HG03342 (cell line): ENCODE results near the gene RASSF5.
A peak's percentile ranks its signal among the peaks of the same experiment; 100 is the strongest.
"Not testable (repeated sequence)": the region's sequence is repeated elsewhere in the genome, so short reads cannot be mapped to it uniquely, and the experiment has no call there.

Source experiments
- ATAC-seq: cut with Tn5 transposase; IDR thresholded peaks from one replicate; pipeline ENCODE4 v1.9.1; 2021; ENCODE audit warnings: mild to moderate bottlenecking, moderate library complexity; ENCODE audit not compliant: unreplicated experiment

Gene RASSF5

DNA sequence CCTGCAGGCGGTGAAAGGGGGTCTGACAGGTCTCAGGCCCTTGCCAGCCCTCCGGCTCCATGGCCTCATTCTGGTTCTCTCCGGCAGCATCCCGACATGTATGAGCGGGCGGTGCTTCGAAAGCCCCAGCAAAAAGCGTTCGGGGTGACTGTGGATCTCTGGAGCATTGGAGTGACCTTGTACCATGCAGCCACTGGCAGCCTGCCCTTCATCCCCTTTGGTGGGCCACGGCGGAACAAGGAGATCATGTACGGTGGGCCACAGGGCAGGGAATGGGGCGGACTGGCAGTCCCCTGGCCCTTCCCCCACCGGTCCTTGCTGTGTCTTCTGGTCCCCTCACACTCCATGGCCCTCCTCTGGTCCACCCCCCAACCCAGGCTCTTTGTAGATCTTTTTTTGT is 30.7 kb upstream of the RASSF5 start:
- ATAC-seq: no peak

GRCh38 chr1:206477110-206477509 is 30.2 kb upstream of the RASSF5 start:
- no peak for ATAC-seq

- ATAC-seq: no peak
These were observed 29.6 kb upstream of the RASSF5 start for GRCh38 chr1:206477581-206478380.

- no peak for ATAC-seq
These were observed 28.6 kb upstream of the RASSF5 start for GRCh38 chr1:206478746-206479145.

DNA sequence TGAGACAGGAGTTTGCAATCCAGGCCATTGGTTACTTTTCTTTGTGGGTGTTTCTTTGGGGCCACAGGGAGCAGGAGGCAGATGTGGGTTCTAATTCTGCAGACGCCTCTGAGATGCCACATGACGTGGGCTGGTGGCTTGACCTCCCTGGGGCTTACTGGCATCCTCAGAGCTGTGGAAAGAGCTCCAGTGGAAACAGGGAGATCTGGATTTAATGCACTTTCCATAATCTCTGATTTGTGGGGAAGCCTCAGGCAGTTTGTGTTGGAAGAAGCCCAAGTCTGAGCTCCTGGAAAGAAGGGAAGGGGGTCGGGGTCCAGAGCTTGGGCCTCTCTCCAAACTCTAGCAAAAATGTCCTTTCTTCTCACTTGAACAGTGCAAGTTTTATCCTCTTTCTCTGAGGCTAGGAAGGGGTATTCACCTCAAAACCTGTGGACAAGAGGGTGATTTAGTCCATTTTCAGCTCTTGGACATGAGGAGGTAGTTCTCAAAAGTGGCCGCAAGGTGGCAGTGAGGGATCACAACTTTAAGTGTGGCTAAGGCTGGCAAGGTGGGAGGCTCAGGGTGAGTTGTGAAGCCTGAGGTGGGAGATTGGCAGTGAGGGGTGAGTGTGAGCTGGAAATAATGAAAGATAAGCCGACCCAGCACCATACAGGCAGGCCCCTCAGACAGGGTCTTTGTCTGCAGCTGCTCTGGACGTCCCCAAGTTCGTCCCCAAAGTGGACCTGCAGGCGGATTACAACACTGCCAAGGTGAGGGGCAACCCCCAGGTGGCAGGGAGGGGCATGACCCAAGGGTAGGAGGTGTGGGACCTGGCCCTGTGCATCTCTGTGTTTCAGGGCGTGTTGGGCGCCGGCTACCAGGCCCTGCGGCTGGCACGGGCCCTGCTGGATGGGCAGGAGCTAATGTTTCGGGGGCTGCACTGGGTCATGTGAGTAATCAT is 27.9 kb upstream of the RASSF5 start:
- ATAC-seq: no peak

DNA sequence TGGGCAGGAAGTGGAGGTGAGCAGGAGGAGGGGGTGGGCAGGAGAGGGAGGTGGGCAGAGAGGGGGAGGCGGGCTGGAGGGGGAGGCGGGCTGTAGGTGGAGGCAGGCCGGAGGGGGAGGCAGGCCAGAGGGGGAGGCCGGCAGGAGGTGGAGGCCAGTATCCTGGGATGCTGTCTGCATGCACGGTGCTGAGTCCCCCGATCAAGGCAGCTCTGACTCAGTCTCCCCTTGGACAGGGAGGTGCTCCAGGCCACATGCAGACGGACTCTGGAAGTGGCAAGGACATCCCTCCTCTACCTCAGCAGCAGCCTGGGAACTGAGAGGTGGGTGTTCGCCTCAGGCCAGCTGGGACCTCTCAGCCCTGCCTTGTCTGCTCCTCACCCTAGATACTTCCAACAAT is 27.1 kb upstream of the RASSF5 start:
- ATAC-seq: no peak

- ATAC-seq: no peak
These were observed 24.7 kb upstream of the RASSF5 start for GRCh38 chr1:206482611-206483010.

- not testable (repeated sequence) for ATAC-seq
These were observed 23.5 kb upstream of the RASSF5 start for GRCh38 chr1:206483864-206484263.

- no peak for ATAC-seq
These were observed 22.4 kb upstream of the RASSF5 start for GRCh38 chr1:206484901-206485300.

- no peak for ATAC-seq
These were observed 20.1 kb upstream of the RASSF5 start for GRCh38 chr1:206486995-206487788.

DNA sequence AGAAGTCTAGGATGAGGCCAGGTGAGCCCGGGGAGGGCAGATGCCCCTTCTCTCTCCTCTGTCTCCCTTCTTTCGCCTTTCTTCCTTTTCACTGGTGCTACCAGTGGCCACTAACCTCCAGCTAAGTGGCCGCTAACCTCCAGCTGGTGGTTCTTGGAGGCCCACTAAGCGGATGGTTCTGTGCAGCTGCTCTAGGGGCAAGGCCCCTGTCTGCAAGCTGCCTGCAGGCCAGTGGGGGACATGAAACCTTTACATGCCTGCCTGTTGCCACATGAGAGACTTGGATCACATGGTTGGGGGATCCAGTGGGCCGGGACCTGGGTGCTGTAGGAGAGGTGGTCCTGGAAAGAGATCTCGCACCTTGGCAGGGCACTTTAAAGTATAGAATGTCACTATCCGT is 19.4 kb upstream of the RASSF5 start:
- ATAC-seq: no peak

DNA sequence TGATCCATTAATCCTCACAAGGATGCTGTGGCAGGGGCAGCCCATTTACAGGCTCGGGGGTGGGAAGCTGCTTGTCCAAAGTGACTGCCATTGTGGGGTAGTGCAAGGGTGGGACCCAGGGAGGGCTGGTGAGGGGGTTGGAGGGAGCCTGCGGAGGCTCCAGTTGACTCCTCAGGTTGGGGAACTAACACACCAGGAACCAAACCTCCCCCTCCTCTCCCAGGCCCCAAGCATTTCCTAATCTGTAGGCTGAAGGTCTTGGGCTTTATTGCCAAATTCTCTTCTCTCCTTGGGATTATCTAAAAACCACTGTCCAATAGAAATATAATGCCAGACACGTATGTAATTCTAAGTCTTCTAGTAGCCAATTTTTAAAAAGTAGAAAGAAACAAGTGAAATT is 18.9 kb upstream of the RASSF5 start:
- ATAC-seq: no peak

DNA sequence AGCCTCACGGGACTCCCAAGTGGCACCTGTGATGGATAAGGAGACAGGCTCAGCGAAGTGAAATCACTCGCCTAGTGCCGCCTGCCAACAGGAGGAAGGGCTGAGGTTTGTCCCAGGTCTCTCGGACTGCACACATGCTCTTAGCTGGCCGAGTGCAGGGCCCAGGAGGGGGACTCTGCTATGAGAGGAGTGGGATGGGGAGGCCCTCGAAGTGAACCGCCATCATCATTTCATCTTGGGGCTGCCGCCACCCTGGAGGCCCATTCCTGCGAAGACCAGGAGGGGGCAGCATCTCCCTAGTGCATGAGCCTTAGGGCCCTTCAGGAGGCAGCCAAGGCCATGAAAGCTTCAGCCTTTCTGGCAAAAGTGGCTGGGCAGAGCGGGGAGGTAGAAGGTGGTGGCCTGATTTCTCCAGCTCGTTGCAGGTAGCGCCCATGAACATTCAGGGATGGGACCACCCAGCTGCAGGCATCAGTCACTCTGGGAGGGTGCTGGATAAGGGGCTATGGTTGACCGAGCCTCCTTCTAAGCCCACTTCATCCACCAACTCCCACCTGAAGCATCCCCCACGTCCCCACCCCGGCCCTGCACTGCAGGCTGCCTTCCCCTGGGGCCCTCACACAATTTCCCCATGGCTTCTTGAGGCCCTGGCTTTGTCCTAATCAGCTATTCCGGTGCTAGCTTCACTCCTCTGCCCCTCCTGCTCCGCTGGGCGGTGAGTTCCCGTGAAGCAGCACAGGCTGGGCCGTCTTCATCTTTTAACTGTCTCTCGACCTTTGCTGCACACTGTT is 17.2 kb upstream of the RASSF5 start:
- peak; percentile 64 for ATAC-seq

DNA sequence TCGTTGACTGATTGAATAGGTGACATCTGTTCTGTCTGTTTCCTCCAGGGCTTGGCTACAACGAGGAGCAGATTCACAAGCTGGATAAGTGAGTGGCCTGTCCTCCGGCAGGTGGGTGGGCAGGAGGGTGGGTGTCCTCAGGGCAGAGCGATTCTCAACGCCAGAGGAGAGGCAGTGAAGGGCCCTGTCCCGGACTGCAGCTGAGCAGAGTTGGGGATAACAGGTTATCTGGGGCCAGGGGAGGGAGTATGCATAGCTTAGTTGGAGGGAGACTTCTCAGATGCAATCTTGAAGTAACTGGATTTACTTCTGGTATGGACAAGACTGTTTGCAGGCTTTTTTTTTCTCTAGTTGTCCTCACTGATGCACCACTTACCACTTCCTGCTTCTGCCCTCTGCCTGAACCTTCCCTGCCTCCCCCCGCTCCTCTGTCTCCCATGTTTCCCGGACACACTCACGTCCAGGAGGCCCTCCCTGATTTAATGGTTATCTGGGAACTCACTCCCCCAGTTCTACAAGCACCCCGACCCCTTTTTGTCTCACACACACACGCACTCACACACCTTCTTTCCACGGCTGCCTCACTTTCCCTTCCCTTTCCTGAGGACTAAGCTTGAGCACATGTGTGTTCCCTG is 16.4 kb upstream of the RASSF5 start:
- no peak for ATAC-seq

- ATAC-seq: no peak
These were observed 15.7 kb upstream of the RASSF5 start for GRCh38 chr1:206491616-206492015.

- no peak for ATAC-seq
These were observed 14.7 kb upstream of the RASSF5 start for GRCh38 chr1:206492589-206492988.

- no peak for ATAC-seq
These were observed 14.1 kb upstream of the RASSF5 start for GRCh38 chr1:206493279-206493678.

DNA sequence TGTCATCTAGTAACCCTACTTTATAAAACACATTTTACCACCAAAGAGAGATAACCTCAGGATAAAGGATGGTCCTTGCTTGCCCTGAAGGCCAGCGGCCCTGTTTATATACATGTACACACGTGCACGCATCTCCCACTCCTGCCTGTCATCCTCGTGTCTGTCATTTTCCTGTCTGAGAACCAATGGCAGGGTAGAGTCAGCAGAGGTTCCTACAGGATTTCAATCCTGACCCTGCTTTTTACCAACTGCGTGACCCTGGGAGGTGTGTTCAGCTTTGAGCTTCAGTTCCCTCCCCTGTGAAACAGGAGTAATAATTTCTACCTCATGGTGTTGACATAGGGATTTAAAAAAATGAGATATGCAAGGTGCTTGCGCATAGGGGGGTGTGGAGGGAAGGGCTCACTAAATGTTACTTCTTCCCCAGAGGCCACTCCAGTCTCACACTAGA is 12.3 kb upstream of the RASSF5 start:
- no peak for ATAC-seq

DNA sequence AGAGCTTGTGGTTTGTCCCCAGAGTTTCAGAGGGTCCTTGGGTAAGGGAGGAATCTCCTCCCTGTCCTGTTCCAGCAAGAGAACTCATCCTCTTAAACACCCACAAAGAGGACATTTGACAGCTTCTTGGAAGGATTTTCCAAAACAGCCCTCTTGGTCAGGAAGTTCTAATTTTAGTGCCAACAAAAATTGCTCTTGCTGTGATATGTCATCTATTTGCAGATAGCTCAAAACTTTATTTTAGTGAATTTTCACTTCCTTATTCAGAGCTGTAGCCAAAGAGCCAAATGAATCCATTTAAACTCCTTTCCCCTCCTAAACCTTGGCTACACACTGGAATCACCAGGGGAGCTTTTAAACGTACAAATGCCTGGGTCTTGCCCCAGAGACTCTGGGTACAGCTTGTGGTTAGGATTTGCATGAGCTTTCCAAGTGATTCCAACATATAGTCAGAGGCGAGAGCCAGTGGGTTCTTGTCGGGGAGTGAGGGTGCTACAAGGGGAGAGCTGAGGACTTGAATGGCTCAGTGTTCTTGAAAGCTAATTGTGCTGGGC is 11.8 kb upstream of the RASSF5 start:
- ATAC-seq: peak; percentile 14
